Astrocyte (in vitro differentiated cells and primary cell): ENCODE measurements around the gene C1orf21. TPM values are rescaled to one million over a fixed set of nuclear protein-coding genes. Genes with fewer than 3 reads are reported as not detected.

Experiments used
- DNase-seq: peaks from one replicate; pipeline ENCODE4 v3.0.0-alpha.2; 2010; ENCODE audit warnings: low read depth
- FAIRE-seq: peaks from 2 replicates; lab custom pipeline; 2011; peaks lifted over from hg19 to GRCh38; lab: Jason Lieb, UNC
- H2AFZ ChIP-seq: 2 replicates; pipeline ENCODE4 v1.6.0; 2012; ENCODE audit warnings: low read depth, low read length, inconsistent platforms
- H3K27ac ChIP-seq: 2 replicates; pipeline ENCODE4 v1.5.1; 2011; ENCODE audit warnings: low read depth, low read length, inconsistent platforms
- H3K27me3 ChIP-seq: 2 replicates; pipeline ENCODE4 v1.6.0; 2011; ENCODE audit warnings: low read length, inconsistent platforms; ENCODE audit not compliant: insufficient read depth
- H3K36me3 ChIP-seq: 2 replicates; pipeline ENCODE4 v1.5.1; 2011; ENCODE audit warnings: low read length, inconsistent platforms; ENCODE audit not compliant: insufficient read depth
- H3K4me1 ChIP-seq: 2 replicates; pipeline ENCODE4 v1.5.1; 2011; ENCODE audit warnings: low read length, inconsistent platforms; ENCODE audit not compliant: insufficient read depth
- H3K4me2 ChIP-seq: 2 replicates; pipeline ENCODE4 v1.6.0; 2012; ENCODE audit warnings: low read length, inconsistent platforms
- H3K4me3 ChIP-seq: 2 replicates; pipeline ENCODE4 v1.5.1; 2011; ENCODE audit warnings: low read depth, mild to moderate bottlenecking, low read length, inconsistent platforms; ENCODE audit not compliant: insufficient read depth
- H3K79me2 ChIP-seq: 2 replicates; pipeline ENCODE4 v1.6.0; 2012; ENCODE audit warnings: mild to moderate bottlenecking, low read length, inconsistent platforms; ENCODE audit not compliant: insufficient read depth
- H3K9ac ChIP-seq: 2 replicates; pipeline ENCODE4 v1.6.0; 2012; ENCODE audit warnings: mild to moderate bottlenecking, low read length, inconsistent platforms
- H3K9me3 ChIP-seq: 2 replicates; pipeline ENCODE4 v1.5.1; 2012; ENCODE audit warnings: low read depth, mild to moderate bottlenecking, low read length, inconsistent platforms; ENCODE audit not compliant: insufficient read depth
- H4K20me1 ChIP-seq: 2 replicates; pipeline ENCODE4 v1.6.0; 2012; ENCODE audit warnings: low read length, inconsistent platforms; ENCODE audit not compliant: insufficient read depth
- H3K27ac Mint-ChIP-seq: one replicate; pipeline ENCODE4 v1.8.0; 2021; ENCODE audit warnings: mild to moderate bottlenecking, mixed read lengths; ENCODE audit not compliant: unreplicated experiment
- H3K27me3 Mint-ChIP-seq: one replicate; pipeline ENCODE4 v1.8.0; 2021; ENCODE audit warnings: low read depth, mixed read lengths; ENCODE audit not compliant: unreplicated experiment
- H3K36me3 Mint-ChIP-seq: one replicate; pipeline ENCODE4 v1.8.0; 2021; ENCODE audit warnings: low read depth, mixed read lengths; ENCODE audit not compliant: unreplicated experiment
- H3K4me1 Mint-ChIP-seq: one replicate; pipeline ENCODE4 v1.8.0; 2021; ENCODE audit warnings: low read depth, mixed read lengths; ENCODE audit not compliant: unreplicated experiment
- H3K4me3 Mint-ChIP-seq: one replicate; pipeline ENCODE4 v1.8.0; 2021; ENCODE audit warnings: mild to moderate bottlenecking, moderate library complexity, mixed read lengths; ENCODE audit not compliant: unreplicated experiment
- H3K9me3 Mint-ChIP-seq: one replicate; pipeline ENCODE4 v1.8.0; 2021; ENCODE audit warnings: mild to moderate bottlenecking, mixed read lengths; ENCODE audit not compliant: unreplicated experiment
- CTCF ChIP-seq: IDR thresholded peaks from 2 replicates; pipeline ENCODE4 v1.5.1; 2011; ENCODE audit warnings: low read depth, mild to moderate bottlenecking, inconsistent platforms, low read length, moderate library complexity; ENCODE audit not compliant: insufficient read depth
- EZH2 ChIP-seq: IDR thresholded peaks from 2 replicates; pipeline ENCODE4 v1.6.1; 2012; ENCODE audit warnings: mild to moderate bottlenecking, low read length, inconsistent platforms; ENCODE audit not compliant: insufficient read depth
- total RNA-seq: library from RNA; stranded (reverse); gene quantifications from 2 replicates; pipeline ENCODE4 v1.2.1, GENCODE V29; 2021

Gene C1orf21
- total RNA-seq, 1 donor from 2014 or later = 15.1 TPM

GRCh38 chr1:184366997-184367396, 19.8 kb upstream of the C1orf21 start:
- H3K9me3 Mint-ChIP-seq = no peaks in the 10 kb centered on the region
- TF ChIP-seq EZH2 (no peak), CTCF (no peak)
- no peaks in the 10 kb centered on the region for H4K20me1 ChIP-seq
- no peaks in the 10 kb centered on the region for H3K4me1 Mint-ChIP-seq
- no peak overlapping the region for H3K27ac Mint-ChIP-seq
- H3K27me3 Mint-ChIP-seq = no peaks in the 10 kb centered on the region
- H3K4me3 ChIP-seq = no peak overlapping the region
- no peaks in the 10 kb centered on the region for H3K9me3 ChIP-seq
- no peak overlapping the region for H3K9ac ChIP-seq
- no peak overlapping the region for H3K27ac ChIP-seq
- no peaks in the 10 kb centered on the region for H3K79me2 ChIP-seq
- FAIRE-seq = no peak
- no peak for DNase-seq
- H2AFZ ChIP-seq = no peak overlapping the region
- H3K36me3 Mint-ChIP-seq = no peaks in the 10 kb centered on the region
- H3K27me3 ChIP-seq = no peaks in the 10 kb centered on the region
- H3K4me3 Mint-ChIP-seq = no peak overlapping the region
- no peaks in the 10 kb centered on the region for H3K36me3 ChIP-seq
- no peaks in the 10 kb centered on the region for H3K4me1 ChIP-seq
- no peak overlapping the region for H3K4me2 ChIP-seq

- no peak overlapping the region for H3K27ac ChIP-seq
- Mint-ChIP-seq H3K27me3 (no peaks in the 10 kb centered on the region), H3K27ac (no peak overlapping the region), H3K9me3 (no peaks in the 10 kb centered on the region), H3K4me1 (no peaks in the 10 kb centered on the region), H3K4me3 (no peak overlapping the region), H3K36me3 (no peaks in the 10 kb centered on the region)
- no peaks in the 10 kb centered on the region for H3K4me1 ChIP-seq
- no peaks in the 10 kb centered on the region for H3K27me3 ChIP-seq
- FAIRE-seq (no peak), DNase-seq (no peak)
- TF ChIP-seq EZH2 (no peak), CTCF (no peak)
- no peaks in the 10 kb centered on the region for H3K79me2 ChIP-seq
- no peak overlapping the region for H3K4me3 ChIP-seq
- no peaks in the 10 kb centered on the region for H3K9me3 ChIP-seq
- H3K4me2 ChIP-seq = no peak overlapping the region
- no peaks in the 10 kb centered on the region for H4K20me1 ChIP-seq
- no peak overlapping the region for H2AFZ ChIP-seq
- no peak overlapping the region for H3K9ac ChIP-seq
- H3K36me3 ChIP-seq = no peaks in the 10 kb centered on the region
Measured at GRCh38 chr1:184367427-184368038, 19.3 kb upstream of the C1orf21 start.

GRCh38 chr1:184368354-184368753, 18.5 kb upstream of the C1orf21 start:
- Histone ChIP-seq H4K20me1 (no peaks in the 10 kb centered on the region), H3K27ac (no peak overlapping the region), H3K9me3 (no peaks in the 10 kb centered on the region), H3K4me3 (no peak overlapping the region), H3K4me2 (no peak overlapping the region), H3K4me1 (no peaks in the 10 kb centered on the region), H3K36me3 (no peaks in the 10 kb centered on the region), H3K27me3 (peaks cover 4% of the 10 kb centered on the region), H2AFZ (no peak overlapping the region), H3K9ac (no peak overlapping the region), H3K79me2 (no peaks in the 10 kb centered on the region)
- Mint-ChIP-seq H3K4me3 (no peak overlapping the region), H3K9me3 (no peaks in the 10 kb centered on the region), H3K27ac (no peak overlapping the region), H3K36me3 (no peaks in the 10 kb centered on the region), H3K4me1 (no peaks in the 10 kb centered on the region), H3K27me3 (no peaks in the 10 kb centered on the region)
- DNase-seq = no peak
- FAIRE-seq = no peak
- TF ChIP-seq CTCF (no peak), EZH2 (no peak)
